Embryonic facial prominence (tissue), 1 donor: ENCODE results near the gene RAB41.
"Not testable (repeated sequence)": the region's sequence is repeated elsewhere in the genome, so short reads cannot be mapped to it uniquely, and the experiment has no call there.

ENCODE experiments used
- DNase-seq: peaks from one replicate; pipeline ENCODE4 v3.0.0-alpha.2; 2016; ENCODE audit errors: extremely low spot score

RAB41 gene

GRCh38 chrX:70281951-70282350 is at the start of gene RAB41:
Gene RAB41 (plus strand): TSS chrX:70282172. CDS start chrX:70282218, 46 bp downstream.
- no peak for DNase-seq

GRCh38 chrX:70234355-70234754 is 47.6 kb upstream of the RAB41 start, which contains the start of gene AWAT1:
Gene AWAT1 (plus strand): TSS chrX:70234655. CDS start chrX:70234696, 41 bp downstream.
- DNase-seq: no peak

DNA sequence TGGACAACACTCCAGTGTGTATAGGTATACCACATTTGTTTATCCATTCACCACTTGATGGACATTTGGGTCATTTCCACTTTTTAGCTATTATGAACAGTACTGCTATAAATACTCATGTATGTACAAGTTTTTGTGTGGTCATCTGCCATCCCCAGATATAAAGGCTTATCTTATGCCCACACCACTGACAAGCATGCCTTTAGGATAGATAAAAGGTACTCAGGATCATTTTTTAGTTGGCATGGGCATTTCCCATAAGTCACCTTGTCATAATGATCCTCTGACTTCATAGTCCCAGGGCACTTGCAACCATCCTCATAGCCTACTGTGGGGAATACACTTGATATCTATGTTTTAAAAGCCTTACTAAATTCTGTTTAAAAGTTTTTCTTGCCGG is 41.2 kb upstream of the RAB41 start:
- DNase-seq: no peak

GRCh38 chrX:70241501-70241900 is 40.5 kb upstream of the RAB41 start:
- no peak for DNase-seq

- not testable (repeated sequence) for DNase-seq
These were observed 38.4 kb upstream of the RAB41 start for GRCh38 chrX:70243601-70244000.

- DNase-seq: no peak
These were observed 37.1 kb upstream of the RAB41 start for GRCh38 chrX:70244881-70245280.

GRCh38 chrX:70247252-70247651 is 34.7 kb upstream of the RAB41 start:
- DNase-seq: no peak

DNA sequence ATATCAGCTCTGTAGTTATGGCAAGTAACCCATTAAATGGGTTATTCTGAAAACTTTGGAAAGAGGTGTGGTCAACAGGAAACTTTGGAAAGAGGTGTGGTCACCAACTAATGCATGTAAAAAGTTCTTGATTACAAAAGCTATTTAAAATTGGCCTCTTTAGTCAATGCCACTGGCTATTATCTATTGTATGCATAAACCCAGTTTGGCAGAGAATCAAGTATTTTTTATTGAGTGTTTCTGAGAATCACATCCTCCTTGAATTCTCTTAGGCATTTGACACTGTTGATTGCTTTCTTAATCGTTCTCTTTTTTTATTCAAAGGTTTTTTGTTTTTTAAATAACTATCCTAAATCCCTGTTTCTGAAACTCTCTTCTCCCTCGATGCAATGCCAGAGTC is 29.5 kb upstream of the RAB41 start:
- no peak for DNase-seq

- no peak for DNase-seq
These were observed 28.5 kb upstream of the RAB41 start for GRCh38 chrX:70253377-70254062.

DNA sequence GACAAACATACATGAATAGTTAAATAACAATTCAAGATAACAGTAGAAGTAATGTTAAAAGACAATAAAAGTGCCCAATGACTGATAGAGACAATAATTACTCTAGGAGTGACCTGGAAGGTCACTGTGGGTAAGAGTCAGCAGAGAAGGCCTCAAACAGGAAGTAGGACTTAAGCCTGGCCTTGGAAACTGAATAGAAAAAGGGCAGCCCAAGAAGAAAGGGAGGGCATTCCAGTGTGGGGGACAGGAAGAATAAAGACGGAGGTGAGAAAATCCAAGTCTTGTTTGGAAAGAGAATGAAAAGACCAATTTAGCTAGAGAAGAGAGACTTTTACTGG is 27.9 kb upstream of the RAB41 start:
- no peak for DNase-seq

GRCh38 chrX:70254909-70255308 is 27.1 kb upstream of the RAB41 start:
- no peak for DNase-seq

DNA sequence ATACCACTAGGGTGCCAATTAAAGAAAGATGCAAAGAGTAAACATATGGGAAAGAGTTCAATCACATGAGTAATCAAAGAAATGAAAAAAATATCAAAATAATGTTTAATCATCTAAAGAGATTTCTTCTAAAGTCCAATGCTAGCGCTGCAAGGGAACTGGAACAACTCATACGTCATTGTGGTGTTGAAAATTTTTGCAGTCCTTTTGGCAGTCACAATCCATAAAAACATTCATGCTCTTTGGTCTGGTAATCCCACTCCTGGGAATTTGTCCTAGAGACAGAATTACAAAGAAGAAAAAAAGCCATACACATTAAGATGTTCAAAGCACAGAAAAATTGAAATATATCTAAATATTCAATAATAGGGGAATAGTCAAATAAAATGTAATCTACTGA is 26.5 kb upstream of the RAB41 start:
- no peak for DNase-seq

- DNase-seq: no peak
These were observed 24.3 kb upstream of the RAB41 start for GRCh38 chrX:70257423-70258288.

DNA sequence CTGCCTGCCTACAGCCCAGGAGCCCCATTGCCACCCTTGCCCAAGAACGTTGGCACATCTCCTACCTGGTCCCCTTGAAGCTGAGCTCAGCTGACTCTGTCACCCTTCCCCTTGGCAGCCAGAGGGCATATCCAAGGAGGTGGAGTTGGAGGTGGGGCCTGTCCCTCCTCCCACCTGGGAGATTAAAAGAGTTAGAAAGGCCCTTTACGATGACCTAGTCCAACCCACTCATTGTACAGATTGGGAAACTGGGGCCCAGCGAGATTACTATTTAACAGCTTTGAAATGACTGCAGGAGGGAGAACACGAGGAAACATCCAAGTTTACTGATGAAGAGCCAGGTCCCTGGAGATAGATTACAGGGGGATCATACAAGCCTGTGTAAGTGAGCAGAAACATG is 21.9 kb upstream of the RAB41 start, which contains the start of gene P2RY4:
TSS of gene P2RY4 (minus strand) at position 101 of the 400 bp plus-strand sequence. CDS start 580 bp downstream, outside the sequence.
- no peak for DNase-seq

- DNase-seq: no peak
These were observed 18.9 kb upstream of the RAB41 start for GRCh38 chrX:70262952-70263567.

DNA sequence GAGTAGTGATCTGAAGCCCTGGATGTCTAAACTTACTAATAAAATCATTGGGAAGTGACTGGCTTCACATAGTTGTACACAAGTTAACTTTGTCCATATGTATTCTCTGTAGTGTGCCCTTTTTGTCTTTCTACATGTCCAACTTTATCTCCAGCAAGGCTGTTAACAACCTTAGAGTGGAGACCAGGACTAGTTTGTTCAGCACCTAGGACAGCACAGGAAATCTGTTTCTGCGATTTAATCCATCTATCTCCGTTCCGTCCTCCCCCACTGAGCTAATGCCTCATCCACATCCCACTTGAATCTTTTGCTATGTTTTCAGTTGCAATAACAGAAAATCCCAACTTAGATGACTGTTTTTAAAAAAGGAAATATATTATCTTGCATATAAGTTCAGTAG is 17.2 kb upstream of the RAB41 start:
- no peak for DNase-seq

DNA sequence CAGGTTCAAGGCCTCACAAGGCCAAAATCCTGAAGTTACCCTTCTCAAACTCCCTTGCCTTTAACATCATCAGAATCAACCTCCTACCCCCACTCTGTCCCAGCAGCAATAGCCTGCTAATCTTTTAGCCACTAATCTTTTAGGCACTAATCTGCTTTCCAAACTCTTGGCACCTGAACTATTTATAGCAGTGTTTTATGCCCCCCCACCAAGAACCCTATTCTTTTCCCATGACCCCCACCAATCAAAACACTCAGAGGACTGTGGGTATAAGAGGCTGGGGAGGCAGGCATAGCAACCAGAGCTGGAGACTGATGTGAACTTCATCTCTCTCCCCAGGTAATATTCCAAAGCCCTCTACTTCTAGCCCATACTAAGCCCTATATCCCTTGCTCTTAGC is 13.9 kb upstream of the RAB41 start, which contains the start of gene ARR3:
TSS of gene ARR3 (plus strand) at position 301 of the 400 bp plus-strand sequence. CDS start 1,052 bp downstream, outside the sequence.
- DNase-seq: no peak

GRCh38 chrX:70274029-70274428 is 7.9 kb upstream of the RAB41 start:
- DNase-seq: not testable (repeated sequence)

DNA sequence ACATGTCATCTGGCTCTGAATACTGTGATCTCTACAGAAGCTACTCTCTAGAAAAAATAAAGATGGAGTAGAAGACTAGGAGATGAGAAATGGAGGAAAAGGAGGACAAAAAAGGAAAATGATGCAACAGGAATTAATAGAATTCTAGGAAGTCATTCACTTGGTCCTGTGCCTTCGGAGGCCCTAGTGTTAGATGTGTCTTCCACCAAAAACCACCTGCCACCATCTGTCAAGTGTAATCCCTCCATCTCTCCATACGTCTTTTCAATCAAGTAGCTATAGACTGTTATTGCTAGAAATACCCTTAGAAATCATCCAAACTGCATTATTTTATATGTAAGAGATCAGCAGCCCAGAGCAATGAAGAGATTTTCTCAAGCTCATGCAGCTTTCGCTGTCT is 2.9 kb upstream of the RAB41 start:
- no peak for DNase-seq

- no peak for DNase-seq
These were observed 1.4 kb upstream of the RAB41 start for GRCh38 chrX:70280573-70280972.

GRCh38 chrX:70289168-70289792 is 7.3 kb downstream of the RAB41 start:
- DNase-seq: no peak
